ENCODE results near the gene SALL1.

SALL1 gene

DNA sequence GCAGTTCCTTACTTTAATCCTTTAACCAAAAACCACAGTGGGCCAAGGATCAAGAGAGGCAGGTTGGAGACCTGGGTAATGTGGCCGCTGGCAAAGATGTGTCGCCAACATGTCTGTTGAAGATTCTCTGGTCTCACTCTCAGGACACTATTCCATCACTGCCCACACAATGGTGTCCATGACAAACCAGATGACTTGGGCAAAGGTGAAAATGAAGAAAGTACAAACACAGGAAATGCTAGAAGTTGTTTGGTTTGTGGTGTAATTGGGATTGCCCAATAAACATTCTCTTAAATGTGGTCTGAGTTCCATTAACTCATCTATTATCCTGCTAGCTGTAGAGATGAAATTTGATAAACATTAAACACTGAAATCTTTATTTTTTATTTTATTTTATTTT is 43.3 kb downstream of the SALL1 start:
- DNase-seq: no peak

GRCh38 chr16:51106535-51106934 is 44.5 kb downstream of the SALL1 start:
- no peak for DNase-seq

- no peak for DNase-seq
Measured at GRCh38 chr16:51103590-51103989, 47.5 kb downstream of the SALL1 start.

DNA sequence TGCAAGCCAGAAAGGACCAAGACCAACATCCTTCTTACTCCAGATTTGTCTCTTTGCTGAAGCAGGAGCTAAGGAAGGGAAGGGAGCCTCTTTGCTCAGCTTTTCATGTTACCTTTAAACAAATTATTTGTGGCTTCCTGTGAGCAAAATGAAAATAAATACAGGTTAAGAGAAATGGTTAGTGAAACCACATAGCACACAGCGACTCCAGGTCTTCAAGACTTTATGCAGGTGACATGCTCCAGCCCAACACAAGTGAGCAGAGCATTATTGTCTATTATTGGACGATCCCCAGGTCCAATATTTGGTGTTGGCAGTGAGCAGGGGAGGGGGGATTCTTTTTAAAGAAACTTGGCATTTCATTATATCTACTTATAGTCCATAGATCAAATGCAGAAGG is 53.3 kb downstream of the SALL1 start:
- no peak for DNase-seq

DNA sequence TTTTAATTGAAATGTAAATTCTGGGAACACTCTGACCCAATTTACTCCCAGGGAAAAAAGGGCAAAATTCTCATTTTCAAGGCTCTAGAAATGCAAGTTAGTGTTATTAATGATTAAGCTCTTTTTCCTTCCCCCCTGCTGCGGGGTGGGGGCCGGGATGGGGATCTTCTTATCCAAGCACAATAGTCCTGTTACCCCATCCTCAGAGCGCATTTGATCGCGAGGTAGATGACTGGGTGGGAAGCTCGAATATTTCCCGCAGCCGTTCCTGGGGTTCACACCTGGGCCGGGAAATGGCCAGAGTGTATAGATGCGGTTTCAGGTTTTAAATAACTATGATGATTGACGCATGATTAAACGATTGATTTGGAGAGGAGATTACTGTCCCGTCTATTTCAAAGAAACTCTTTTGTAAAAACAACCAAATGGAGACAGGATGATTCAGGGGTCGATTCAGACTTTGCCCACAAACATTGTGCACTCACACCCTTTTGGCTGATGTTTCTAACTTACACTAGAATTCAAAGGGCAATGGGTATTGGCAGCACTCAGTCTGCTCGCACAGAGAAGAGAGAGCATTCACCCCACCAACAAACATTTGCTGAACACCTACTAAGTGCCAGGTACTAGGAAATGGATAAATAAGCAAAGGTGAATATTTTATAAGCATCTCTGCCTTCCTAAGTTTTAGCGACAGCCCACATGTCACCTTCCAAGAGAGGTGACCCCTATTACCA is 55.0 kb downstream of the SALL1 start:
- DNase-seq: no peak

DNA sequence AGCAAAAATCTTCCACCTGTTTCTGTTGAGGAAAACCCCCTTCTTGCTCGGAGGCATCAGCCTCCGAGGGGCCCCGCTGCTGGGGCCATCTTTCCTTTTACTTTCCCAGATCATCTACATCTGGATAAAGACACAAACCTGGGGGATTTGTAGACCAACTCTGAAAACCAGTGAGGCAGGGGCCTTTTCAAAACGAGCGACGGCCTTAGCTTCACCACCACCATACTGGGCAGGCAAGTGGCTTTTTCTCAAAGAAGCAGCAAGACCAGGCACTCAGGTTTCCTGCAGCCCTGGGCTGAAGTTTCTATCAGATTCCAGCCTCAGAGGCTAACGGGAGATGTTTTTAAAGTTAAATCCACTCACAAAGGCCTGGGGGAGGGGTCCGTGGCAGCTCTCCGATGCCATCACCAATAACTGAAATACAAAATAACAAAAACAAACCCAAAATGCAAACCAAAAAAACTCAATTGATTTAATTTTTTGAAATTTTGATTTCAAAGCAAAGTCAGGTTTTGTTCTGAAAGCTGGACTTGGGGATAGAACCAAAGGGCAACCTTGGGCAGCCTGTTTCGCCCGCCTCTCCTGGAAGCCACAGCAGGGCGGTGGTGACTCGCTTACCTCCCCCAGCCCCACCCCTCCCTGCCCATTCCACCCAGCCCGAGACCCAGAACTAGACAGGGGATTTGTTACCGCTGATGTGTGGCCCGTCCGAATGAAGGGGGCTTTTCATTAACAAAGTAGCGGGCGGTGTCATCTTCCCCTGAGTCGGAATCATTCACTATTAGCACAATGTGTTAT is 55.8 kb downstream of the SALL1 start:
- no peak for DNase-seq

GRCh38 chr16:51093726-51094280 is 57.3 kb downstream of the SALL1 start:
- no peak for DNase-seq
